Right cardiac atrium (tissue), 5 donors: Measurements from ENCODE around the gene CNGA1. TPM values are rescaled to one million over a fixed set of nuclear protein-coding genes. Genes with fewer than 3 reads are reported as not detected.

ENCODE experiments used
- ATAC-seq, 2 donors: fragments of 200-7000 bp; cut with Tn5 transposase; one replicate each; pipeline versions ENCODE4 v1.8.0 to v1.9.1; 2020; ENCODE audit warnings: moderate library complexity in 2 of 2, mild to moderate bottlenecking in 1 of 2
- DNase-seq, 3 donors: peaks; one replicate each; pipeline ENCODE4 v3.0.0-alpha.2; 2020
- H3K27ac ChIP-seq: one replicate; pipeline ENCODE4 v1.5.1; 2013; ENCODE audit warnings: mild to moderate bottlenecking, low read length, control low read depth, moderate library complexity
- H3K27me3 ChIP-seq: one replicate; pipeline ENCODE4 v1.6.1; 2013; ENCODE audit not compliant: control insufficient read depth, insufficient read depth
- H3K4me1 ChIP-seq: one replicate; pipeline ENCODE4 v1.6.1; 2013; ENCODE audit warnings: low read length; ENCODE audit not compliant: control insufficient read depth, insufficient read depth
- H3K4me3 ChIP-seq: one replicate; pipeline ENCODE4 v1.5.1; 2013; ENCODE audit warnings: low read length, control low read depth
- H3K9me3 ChIP-seq: one replicate; pipeline ENCODE4 v1.6.1; 2013; ENCODE audit warnings: low read length; ENCODE audit not compliant: control insufficient read depth
- WGBS: extraction: QIAGEN DNeasy Blood & Tissue Kit; methylation state at CpG from one replicate; pipeline ENCODE4 v1.1.7; 2013; 5-methylcytosine and 5-hydroxymethylcytosine counted together
- intact Hi-C, 4 donors: fragments of 100-400 bp; cut with DNase I; formaldehyde crosslinking; loops; one replicate each; pipeline versions ENCODE4 v1.11.0 to v1.14.0; 2022 to 2023
- polyA plus RNA-seq: library from polyadenylated mRNA; stranded (reverse); fragments of 200-250 nt; gene quantifications from one replicate; pipeline ENCODE4 v1.2.3, GENCODE V29; 2013
- total RNA-seq, 4 donors: library from RNA; stranded (reverse); fragmentation: NEBNext Ultra II Directional; extraction: Animal tissue kit (Norgen Biotek cat#: 25700); gene quantifications; one replicate each; pipeline ENCODE4 v1.2.1, GENCODE V29; 2021
- donor health status: healthy with polysubstance abuse.
- donor health status: DM: no; HTN: yes; CAD: no.
- donor health status: DM: no; HTN: no; CAD: no.
- donor health status: DM: no; HTN: yes; CAD: no; lungs with severe emphysema.
- donor health status: DM: yes; HTN: yes; CAD: no.

Gene CNGA1
- total and polyA plus RNA-seq, 5 donors = 0.42 to 0.48 TPM; not detected in 3

- ATAC-seq = no peak
- H3K4me3 ChIP-seq = no peak overlapping the region
- no peaks in the 10 kb centered on the region for H3K27me3 ChIP-seq
- no peaks in the 10 kb centered on the region for H3K9me3 ChIP-seq
- H3K4me1 ChIP-seq = no peaks in the 10 kb centered on the region
- intact Hi-C loops = no loop called here
- H3K27ac ChIP-seq = no peak overlapping the region
- no peak for DNase-seq
These were observed 47.6 kb downstream of the CNGA1 start for GRCh38 chr4:47968847-47969246.

GRCh38 chr4:47954677-47955076, 61.8 kb downstream of the CNGA1 start:
- H3K4me3 ChIP-seq = no peak overlapping the region
- 76% methylated on average over 6 of the region's 6 CpGs for WGBS
- no peaks in the 10 kb centered on the region for H3K27me3 ChIP-seq
- no peak overlapping the region for H3K27ac ChIP-seq
- ATAC-seq (no peak), DNase-seq (no peak)
- no peaks in the 10 kb centered on the region for H3K9me3 ChIP-seq
- intact Hi-C loops = no loop called here
- H3K4me1 ChIP-seq = no peaks in the 10 kb centered on the region

GRCh38 chr4:47954245-47954644, 62.2 kb downstream of the CNGA1 start:
- Histone ChIP-seq H3K27ac (no peak overlapping the region), H3K4me3 (no peak overlapping the region), H3K9me3 (no peaks in the 10 kb centered on the region), H3K4me1 (no peaks in the 10 kb centered on the region), H3K27me3 (no peaks in the 10 kb centered on the region)
- 60% methylated on average over 10 of the region's 10 CpGs for WGBS
- no peak for DNase-seq
- intact Hi-C loops = no loop called here
- ATAC-seq = no peak

GRCh38 chr4:47945930-47946726, 70.4 kb downstream of the CNGA1 start:
- H3K27ac ChIP-seq = no peak overlapping the region
- H3K4me1 ChIP-seq = no peaks in the 10 kb centered on the region
- intact Hi-C loops = no loop called here
- H3K9me3 ChIP-seq = no peaks in the 10 kb centered on the region
- H3K4me3 ChIP-seq = no peak overlapping the region
- no peak for ATAC-seq
- no peak for DNase-seq
- 83% methylated on average over 5 of the region's 5 CpGs for WGBS
- no peaks in the 10 kb centered on the region for H3K27me3 ChIP-seq

- DNase-seq (no peak), ATAC-seq (no peak)
- no peaks in the 10 kb centered on the region for H3K4me1 ChIP-seq
- 71% methylated on average over 10 of the region's 10 CpGs for WGBS
- intact Hi-C loops = no loop called here
- no peak overlapping the region for H3K4me3 ChIP-seq
- H3K27ac ChIP-seq = no peak overlapping the region
- H3K9me3 ChIP-seq = no peaks in the 10 kb centered on the region
- H3K27me3 ChIP-seq = no peaks in the 10 kb centered on the region
These were observed 74.2 kb downstream of the CNGA1 start for GRCh38 chr4:47942081-47942819.

- ATAC-seq (no peak), DNase-seq (no peak)
- intact Hi-C loops = loop anchor here (10.0 kb wide), 3 partner anchors 145 to 275 kb away; no protein-coding TSS in a partner anchor
- Histone ChIP-seq H3K27me3 (no peaks in the 10 kb centered on the region), H3K4me3 (no peak overlapping the region), H3K4me1 (no peaks in the 10 kb centered on the region), H3K27ac (no peak overlapping the region), H3K9me3 (no peaks in the 10 kb centered on the region)
- WGBS = 85% methylated on average over 5 of the region's 5 CpGs
These were observed 77.0 kb downstream of the CNGA1 start for GRCh38 chr4:47939456-47939855.

- Histone ChIP-seq H3K9me3 (no peaks in the 10 kb centered on the region), H3K27ac (no peak overlapping the region), H3K27me3 (no peaks in the 10 kb centered on the region), H3K4me3 (no peak overlapping the region), H3K4me1 (no peaks in the 10 kb centered on the region)
- ATAC-seq (no peak), DNase-seq (no peak)
- intact Hi-C loops = loop anchor here (10.0 kb wide), 3 partner anchors 148 to 272 kb away; no protein-coding TSS in a partner anchor
- WGBS = 89% methylated on average over 6 of the region's 6 CpGs
These were observed 80.1 kb downstream of the CNGA1 start for GRCh38 chr4:47936336-47936735.

- intact Hi-C loops = loop anchor here (10.0 kb wide), 3 partner anchors 151 to 269 kb away; no protein-coding TSS in a partner anchor
- Histone ChIP-seq H3K9me3 (no peaks in the 10 kb centered on the region), H3K4me1 (no peaks in the 10 kb centered on the region), H3K27me3 (no peaks in the 10 kb centered on the region), H3K27ac (no peak overlapping the region), H3K4me3 (no peak overlapping the region)
- DNase-seq (no peak), ATAC-seq (peak in 1 of 2 donors; percentile 45)
- 2% methylated on average over 4 of the region's 4 CpGs for WGBS
These were observed 82.6 kb downstream of the CNGA1 start for GRCh38 chr4:47933840-47934239.

- no peaks in the 10 kb centered on the region for H3K4me1 ChIP-seq
- no peaks in the 10 kb centered on the region for H3K27me3 ChIP-seq
- H3K4me3 ChIP-seq = no peak overlapping the region
- no peaks in the 10 kb centered on the region for H3K9me3 ChIP-seq
- ATAC-seq (no peak), DNase-seq (no peak)
- no peak overlapping the region for H3K27ac ChIP-seq
- WGBS = 20% methylated on average over 2 of the region's 2 CpGs
- intact Hi-C loops = loop anchor here (10.0 kb wide), 3 partner anchors 154 to 266 kb away; no protein-coding TSS in a partner anchor
These were observed 85.3 kb downstream of the CNGA1 start for GRCh38 chr4:47930971-47931804.

- intact Hi-C loops = loop anchor here (10.0 kb wide), 3 partner anchors 155 to 265 kb away; no protein-coding TSS in a partner anchor
- H3K9me3 ChIP-seq = no peaks in the 10 kb centered on the region
- WGBS = 51% methylated on average over 4 of the region's 4 CpGs
- ATAC-seq (no peak), DNase-seq (no peak)
- H3K4me1 ChIP-seq = no peaks in the 10 kb centered on the region
- no peak overlapping the region for H3K27ac ChIP-seq
- no peak overlapping the region for H3K4me3 ChIP-seq
- no peaks in the 10 kb centered on the region for H3K27me3 ChIP-seq
These were observed 86.7 kb downstream of the CNGA1 start for GRCh38 chr4:47929682-47930201.
